Measurements from ENCODE around the gene NOL7.

NOL7 gene

DNA sequence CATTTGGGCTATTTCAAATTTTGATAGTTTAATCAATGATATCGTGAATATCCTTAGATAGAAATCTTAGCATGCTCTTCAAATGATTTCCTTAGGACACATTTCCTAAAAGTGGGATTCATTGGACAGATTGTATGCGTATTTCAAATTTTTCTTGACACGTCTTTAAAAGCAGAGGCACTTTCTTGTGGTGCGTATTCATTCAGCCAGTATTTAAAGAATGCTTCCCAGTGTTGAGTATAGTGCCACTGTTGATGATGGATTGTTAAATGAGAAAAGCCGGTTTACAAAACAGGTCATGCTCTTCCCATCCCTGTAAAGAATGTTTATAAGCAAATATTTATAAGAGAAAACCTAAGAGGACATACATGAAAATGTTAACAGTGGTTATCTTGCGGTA lies 15.1 kb upstream of the NOL7 start:
- no peak for DNase-seq

DNA sequence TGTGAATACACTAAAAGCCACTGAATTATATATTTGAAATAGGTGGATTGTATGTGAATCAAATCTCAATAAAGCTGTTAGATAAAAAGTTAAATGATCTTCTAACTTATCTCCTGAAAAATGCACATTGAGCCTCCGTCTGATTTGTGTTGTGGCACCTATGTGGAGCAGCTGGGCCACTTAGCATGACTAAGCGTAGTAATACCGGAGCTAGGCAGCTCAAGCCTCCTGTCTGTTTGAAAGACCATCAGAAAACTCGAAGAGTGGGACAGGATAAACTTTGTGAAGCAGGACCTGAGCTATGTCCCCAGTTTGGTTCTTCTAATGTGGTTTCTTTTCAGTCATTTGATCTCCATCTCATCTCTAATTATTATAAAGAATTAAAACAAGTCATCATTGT lies 11.0 kb upstream of the NOL7 start:
- no peak for DNase-seq

DNA sequence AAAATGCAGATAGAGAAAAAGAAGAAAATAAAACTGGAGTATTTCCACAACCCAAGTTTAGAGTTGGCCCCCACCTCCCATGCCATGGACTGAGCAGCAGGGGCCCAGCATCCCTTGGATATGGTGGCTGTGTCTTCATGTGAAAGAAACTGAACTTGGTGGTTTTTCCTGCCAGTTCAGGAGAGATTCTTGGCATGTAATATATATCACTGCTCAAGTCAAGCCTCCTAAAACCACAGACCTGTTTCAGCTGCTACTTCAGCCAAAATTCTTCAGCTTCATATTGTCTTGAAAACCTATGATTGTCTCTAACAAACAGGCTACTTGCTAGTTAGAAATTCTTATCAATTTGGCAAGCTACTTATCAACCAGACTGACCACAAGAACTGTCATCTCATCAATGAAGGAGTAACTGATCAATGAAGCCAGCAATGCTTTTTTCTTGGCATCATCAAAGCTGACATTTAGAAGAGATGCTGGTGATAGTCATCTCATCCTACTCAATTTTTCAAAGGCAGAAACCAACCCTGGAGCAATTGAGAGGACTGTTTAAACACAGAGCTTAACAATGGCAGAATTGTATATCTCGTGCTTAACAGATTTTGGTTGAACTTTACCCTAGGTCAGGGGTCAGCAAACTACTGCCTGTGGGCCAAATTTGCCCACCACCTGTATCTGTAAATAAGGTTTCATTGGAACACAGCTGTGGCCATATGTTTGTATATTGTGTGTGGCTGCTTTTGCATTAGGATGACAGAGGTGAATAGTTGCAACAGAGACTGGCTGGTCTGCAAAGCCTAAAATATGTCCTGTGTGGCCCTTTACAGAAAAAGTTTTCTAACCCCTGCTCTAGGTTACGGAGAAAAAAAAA lies 10.4 kb upstream of the NOL7 start:
- DNase-seq: no peak

DNA sequence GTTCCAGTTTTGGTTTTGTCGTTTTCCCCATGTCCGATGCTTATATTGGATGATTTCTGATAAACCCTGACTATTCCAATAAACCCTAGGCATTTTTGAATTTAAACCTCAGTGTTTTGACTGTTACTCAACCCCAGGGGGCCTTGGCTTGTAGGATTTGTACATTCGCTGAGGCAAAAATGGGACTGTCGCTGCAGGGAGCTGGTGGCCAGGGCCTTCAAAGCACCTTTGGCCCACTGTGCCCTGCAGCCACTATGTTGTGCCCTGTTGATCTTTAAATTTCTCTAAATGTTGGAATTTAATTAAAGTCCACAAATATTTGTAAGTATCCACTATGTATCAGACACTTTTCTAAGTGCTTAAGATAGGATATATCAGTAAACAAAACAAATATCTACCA lies 9.5 kb upstream of the NOL7 start:
- no peak for DNase-seq

DNA sequence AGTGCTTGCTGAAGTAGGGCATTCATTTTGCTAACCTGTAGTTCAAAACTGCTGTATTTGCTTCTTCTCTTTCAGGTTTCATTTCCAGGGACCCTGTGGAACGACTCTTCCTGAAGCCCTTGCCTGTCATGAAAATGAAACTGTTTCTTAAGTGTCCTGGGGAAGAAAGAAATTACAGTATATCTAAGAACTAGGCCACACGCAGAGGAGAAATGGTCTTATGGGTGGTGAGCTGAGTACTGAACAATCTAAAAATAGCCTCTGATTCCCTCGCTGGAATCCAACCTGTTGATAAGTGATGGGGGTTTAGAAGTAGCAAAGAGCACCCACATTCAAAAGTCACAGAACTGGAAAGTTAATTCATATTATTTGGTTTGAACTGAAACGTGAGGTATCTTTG lies 3.4 kb upstream of the NOL7 start:
- DNase-seq: no peak

DNA sequence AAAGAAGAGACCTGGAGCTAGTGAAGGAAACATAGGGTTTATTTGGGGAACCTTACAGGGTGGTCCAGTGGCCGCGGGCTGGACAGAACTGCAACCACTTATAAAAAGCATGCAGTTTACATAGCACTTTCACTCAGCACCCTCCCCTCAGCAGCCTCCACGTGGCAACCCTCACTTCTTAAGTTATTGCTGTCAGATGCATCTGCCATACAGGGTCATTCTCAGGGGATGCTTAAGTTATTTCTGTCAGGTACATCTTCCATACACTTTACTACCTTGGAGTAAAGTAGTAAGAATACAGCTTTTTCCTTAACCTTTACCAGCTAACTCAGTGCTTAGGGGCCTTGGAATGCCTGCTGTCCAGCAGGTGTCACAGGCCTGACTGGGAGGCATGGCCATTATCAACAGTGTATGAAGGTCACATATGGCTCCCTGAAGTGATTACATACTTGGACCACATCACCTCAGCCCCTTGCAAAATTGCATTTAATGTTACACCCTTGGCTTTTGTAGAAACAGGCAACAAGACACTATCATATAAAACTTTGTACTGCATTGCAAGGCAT lies 2.0 kb upstream of the NOL7 start:
- DNase-seq: no peak

DNA sequence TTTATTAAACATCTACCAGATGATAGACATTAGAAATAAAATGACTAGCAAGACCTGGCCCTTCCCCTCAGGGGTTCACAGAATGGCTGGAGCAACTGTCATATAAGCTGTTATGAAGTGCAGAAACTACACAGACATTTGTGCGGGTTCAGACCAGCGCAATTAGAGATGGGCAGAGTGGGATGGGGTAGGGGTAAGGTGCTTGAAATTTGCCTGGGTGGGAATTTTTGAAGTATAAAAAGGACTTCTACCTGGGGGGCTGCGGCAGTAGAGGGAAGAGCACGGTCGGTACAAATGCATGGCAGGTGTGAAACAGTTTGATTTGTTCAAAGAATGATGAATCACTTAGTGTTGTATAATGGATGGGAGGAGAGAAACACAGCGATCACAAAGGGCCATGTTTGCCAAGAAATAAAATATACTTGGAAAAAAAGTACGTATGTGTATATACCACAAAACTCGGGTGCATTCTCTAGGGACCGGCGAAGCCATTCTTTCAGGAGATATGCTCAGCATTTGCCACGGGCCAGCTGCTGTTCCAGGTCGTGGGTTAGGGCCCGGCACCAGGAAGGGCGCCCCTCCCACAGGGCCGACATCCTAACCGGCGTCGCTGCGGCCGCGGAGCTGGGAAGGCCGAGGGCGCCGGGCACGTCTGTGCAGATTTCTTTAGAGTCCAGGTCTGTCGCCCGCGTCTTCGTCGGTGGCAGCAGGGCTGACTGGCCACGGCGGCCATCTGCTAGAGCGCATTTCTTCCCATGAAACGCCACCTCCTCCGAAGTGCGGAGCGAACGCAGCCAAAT lies 809 bp upstream of the NOL7 start:
- DNase-seq: no peak

DNA sequence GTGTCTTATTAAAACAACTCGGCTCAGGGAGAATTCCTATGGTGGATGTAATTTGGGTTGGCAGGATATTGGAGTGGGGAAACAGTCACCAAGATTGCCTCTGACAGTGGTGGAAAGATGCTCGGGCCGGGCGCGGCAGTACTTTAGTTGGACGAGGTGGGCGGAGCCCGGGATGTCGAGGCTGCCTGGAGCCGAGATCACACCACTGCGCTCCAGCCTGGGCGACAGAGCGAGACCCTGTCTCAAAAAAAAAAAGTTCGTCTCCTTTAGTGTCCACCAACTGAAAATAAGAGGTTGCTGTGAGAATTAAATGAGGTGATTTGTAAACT lies 621 bp downstream of the NOL7 start:
- peak; percentile 43 for DNase-seq

DNA sequence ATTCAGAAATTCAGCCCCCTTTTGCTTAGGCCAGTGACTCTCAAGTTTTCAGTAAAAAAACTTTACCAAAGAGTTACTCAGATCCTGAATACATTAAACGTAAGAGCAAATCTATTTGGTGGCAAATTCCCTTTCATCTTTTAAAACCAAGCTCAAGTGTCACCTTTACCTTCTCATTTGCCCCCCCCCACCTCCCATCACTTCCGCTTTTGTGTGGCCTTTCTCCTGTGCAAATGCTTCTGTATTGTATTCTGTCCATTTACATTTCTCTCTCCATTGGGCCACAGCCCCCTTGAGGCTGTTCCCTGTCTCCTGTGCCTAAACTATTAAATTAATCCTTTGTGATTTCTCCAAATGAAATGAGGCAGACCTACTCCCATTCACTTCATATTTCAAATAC lies 1.9 kb downstream of the NOL7 start:
- DNase-seq: no peak

DNA sequence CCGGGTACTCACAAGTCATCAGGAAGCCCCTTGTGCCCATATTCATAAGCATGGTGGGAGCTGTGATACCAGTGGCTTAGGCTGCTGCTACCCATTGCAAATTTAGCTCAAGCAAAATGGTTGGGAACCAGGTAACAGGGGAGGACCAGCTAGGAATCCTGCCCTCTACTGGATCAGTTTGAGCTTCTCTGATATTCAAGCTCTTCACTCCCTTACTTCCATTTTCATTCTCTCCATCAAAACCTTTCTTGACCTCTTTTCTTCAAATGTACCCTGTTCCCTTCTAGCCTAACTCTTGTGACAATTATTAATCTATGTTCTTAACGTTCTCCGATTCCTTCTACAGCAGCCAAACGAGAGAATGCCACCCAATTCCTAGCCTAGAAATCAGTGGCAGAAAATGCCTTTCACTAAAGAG lies 9.7 kb downstream of the NOL7 start:
- DNase-seq: peak; percentile 30

DNA sequence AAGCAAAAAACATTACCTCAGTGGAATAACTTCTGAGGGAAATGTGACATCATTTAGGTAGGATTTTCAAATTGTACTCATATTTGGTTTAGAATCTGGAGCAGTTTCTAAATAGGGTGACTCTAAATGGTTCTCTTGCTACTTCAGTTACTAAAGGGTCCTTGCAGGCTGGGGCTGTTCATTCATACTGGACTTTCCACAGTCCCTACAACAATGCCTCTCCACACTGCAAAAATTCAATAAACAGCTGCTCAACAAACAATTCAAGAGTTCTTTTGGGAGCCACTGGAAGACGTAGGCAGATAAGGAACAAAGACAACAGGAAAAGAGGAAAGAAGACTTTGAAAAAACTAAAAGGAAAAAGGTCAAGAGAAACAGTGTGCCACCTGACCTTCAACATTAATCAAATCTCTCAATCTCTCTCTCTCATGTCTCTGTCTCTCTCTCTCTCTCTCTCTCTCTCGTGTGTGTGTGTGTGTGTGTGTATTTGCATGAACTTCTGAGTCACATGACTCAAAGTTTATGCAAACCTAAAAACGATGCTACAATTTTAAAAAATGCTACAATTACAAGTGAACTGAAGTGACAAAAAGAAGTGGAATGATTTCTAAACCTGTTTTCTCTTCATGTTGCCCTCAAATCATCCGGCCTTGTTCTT lies 14.5 kb downstream of the NOL7 start:
- DNase-seq: no peak

DNA sequence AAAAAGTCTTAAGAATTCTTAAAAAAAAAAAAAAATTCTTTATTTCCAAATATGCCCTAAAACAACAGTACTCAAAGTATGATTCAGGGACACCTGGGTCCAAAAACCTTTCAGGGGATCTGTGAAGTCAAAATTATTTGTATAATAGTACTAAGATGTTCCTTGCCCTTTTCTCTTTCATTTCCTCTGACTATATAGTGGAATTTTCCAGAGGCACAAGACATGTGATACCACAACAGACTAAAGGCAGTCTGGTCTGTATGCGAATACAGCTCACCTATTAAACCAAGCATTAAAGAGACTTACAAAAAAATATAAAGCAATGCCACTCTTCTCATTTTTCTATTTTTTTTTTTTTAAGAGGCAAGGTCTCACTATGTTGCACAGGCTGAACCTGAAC lies 15.4 kb downstream of the NOL7 start:
- DNase-seq: no peak

DNA sequence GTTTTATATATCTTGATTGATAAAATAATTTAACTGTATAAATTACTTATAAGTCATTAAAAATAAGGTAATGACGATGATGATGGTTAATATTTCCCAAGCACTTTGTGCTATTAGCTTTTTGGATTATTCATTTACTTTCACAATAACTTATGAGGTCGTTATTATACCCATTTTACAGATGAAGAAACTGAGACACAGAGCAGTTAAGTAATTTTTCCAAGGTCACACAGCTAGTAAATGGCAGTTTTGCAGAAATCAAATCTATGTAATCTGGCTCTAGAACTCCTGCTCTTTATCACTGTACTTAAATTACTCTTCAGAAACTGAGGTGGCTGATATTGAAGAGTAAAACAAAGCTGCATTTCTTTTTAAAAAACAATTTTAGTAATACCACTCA lies 18.2 kb downstream of the NOL7 start:
- DNase-seq: no peak

DNA sequence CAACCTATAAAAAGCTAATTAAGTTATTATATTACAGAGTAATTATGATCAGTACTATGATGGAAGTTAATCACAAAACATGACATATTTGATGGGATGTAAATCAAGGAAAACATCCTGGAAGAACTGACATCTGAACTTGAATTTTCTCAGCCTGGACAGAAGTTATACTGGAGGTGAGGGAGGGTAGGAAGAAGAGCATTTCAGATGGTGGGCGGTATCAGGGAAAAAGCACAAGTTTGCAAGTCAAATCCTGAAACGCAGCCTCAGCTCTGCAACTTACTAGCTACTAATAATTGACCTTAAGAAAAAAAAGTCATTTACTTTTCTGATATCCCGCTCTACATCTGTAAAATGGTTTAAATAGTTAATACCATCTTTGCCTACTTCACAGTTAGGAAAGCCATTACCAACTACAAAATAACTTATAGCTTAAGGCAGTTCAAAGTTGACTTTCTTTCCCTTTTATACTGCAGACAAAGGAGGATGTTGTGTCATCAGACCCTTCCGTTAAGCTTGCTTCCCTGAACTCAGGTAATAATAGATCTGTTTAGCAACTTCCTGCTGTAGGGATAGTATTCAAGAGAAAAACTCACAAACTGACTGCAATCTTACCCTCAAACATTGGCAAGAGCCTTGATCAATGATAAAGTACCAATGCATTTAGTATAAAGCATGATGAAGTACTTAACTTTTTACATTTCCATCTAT lies 21.0 kb downstream of the NOL7 start:
- DNase-seq: no peak

DNA sequence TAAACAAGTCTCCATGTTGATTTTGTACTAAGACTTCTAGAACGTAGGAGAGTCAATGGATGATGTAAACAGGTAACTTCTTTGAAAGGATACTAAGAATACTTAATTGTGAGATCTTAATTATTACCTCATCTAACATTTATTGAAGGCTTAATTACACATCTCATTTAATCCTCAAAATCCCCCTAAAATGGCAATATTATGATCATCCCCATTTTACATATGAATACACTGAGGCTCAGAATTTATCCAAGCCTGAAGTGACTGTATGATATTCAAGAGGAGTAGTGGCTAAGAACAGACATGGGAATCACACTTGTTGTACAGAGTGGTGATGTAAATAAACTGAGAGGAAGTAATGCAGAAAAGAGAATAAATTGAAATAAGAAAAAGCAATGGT lies 22.9 kb downstream of the NOL7 start:
- no peak for DNase-seq

DNA sequence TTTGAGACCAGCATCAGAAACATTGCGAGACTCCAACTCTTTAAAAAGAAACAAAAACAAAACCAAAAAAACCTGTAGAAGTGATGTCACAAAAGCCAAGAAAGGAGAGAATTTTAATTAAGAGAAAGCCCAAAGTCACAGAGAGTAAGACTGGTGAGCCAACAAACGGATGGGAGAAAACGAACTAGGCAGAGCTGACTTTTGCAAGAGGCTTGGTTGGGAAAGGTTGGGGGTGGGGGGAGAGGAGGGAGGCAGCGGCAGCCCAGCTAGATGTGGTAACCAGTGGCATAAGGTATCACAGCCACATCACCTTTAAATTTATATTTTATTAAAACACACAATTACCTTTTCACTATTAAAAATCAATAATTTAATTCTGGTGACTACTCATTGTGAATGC lies 23.5 kb downstream of the NOL7 start:
- DNase-seq: no peak

DNA sequence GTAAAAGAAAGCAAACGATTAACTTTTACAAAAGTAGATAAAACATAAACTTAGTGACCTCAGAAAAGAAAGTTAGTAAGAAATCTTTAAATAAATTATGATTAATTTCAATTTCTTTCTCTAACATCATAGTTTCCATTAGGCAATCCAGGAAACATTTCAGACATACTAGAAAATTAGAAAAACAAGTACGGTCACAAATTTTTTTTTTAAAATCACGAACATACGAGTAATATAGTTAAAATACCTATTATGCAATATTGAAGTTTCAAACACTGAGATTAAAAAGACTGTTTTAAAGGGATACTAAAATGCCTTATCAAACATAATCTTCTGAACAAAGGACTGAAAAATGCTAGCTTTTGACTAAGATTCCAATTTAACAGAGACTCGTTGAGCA lies 26.2 kb downstream of the NOL7 start:
- no peak for DNase-seq

DNA sequence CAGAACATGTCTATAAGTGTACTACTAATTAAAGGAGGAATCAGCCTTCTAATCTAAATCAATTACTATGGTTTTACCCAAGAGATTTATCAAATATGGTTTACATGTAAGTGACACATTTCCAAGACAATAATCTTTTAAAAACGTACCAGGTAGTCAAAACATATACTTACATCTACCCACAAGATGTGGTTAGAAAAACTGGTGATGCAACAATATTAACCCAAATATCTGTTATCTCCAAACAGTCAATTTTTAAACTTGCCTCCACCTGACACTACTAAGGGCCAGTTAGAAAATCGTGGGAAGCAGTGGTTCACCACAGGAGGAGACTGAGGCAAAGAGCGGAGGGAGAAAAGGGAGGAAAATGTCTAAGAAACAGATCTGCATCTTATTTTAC lies 28.0 kb downstream of the NOL7 start:
- no peak for DNase-seq

DNA sequence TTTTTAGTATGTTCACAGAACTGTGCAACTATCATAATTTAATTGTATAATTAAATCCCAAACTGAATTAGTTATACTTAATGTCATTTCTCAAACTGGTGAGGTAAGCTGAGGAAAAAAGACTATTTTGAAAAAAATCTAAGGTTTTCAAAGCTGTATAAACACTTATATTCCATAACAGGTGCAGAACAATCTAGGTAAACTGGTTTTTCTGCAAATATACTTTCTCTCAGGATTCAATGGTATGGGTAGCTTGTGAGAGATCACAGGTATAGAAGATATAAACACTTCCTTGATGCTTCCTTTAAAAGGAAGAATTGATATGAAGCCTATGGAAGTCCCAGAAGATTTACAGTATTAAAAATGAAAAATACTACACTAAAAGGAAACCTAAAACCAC lies 33.7 kb downstream of the NOL7 start:
- no peak for DNase-seq

DNA sequence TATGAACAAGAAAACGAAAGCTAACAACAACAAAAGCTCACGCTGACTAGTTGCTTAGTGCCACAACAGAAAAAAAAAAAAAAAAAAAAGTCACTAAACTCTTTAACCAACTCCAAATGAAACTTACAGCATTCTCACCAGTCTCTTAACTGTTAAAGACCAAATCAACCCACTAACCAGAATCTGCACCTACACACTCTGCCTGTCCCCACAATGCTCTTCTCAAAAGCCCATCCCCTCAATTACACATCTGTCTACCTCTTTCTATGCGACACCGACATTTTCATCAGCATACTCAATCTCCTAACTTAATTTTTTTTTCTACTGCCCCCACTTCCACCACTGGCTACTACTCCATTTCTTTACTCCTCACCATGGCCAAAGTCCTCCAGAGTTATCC lies 34.3 kb downstream of the NOL7 start:
- DNase-seq: no peak

DNA sequence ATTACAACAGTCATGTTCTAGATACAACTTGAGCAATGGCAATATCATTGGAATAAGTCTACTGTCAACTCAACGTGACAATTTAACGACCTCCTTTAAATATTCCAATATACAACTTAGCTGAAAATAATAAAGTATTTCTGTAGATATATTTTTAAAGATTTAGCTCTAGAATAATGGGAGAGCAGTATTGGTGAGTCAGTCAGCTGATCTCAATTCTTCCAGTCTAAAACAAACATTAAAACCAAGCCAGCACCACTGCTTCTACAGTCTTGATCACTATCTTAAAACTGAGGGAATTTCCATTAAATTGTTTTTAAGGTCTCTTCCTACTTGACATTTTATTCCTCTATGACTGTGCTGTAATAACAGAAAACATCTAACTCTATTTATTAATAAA lies 38.2 kb downstream of the NOL7 start:
- DNase-seq: no peak

DNA sequence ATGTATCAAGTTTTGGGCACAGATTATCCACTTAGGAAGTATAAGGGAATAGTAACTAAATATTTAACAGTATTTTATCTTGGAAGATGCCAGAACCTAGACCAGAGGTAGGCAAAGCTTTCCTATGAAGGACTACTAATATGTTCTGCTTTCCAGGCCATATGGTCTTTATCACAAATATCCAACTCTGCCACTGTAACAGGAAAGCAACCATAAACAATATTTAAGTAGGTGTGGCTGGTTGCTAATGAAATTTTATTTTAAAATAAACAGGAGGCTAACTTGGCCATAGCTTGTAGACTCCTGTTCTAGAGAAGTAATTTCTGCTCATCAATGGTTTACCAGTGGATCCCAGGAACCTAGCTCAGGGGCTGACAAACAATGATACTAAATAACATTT lies 39.4 kb downstream of the NOL7 start:
- no peak for DNase-seq

DNA sequence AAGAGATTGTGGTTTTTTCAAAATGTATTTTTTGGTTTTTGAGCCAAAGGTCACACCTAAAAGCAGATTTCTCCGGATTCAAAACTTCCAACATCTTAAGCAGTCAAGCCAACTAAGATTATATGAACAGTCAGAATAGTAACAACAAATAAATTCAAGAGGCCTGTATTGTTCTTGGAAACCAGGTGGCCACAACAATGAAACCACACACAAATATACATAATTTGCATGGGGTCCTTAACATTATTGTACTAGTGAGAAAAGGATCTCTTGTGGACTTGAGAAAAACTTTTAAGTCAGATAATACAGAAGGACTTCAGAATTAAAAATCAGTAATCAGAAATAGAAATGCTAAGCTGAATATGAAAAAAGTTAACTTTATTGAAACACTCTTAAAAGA lies 40.6 kb downstream of the NOL7 start:
- no peak for DNase-seq
